PC-3 (cell line): ENCODE data around the gene MYH10.

Experiments
- CTCF ChIP-seq: fragments of 300-600 bp; sonication (generic); conservative IDR thresholded peaks from 2 replicates; pipeline ENCODE4 v1.5.1; 2017; ENCODE audit warnings: antibody characterized with exemption, low read depth, mild to moderate bottlenecking, low read length
- EZH2 ChIP-seq: fragments of 300-600 bp; sonication (generic); IDR thresholded peaks from one replicate; pipeline ENCODE4 v1.6.1; 2017; ENCODE audit warnings: antibody characterized with exemption, mild to moderate bottlenecking, low read length; ENCODE audit not compliant: unreplicated experiment
- EZH2phosphoT487 ChIP-seq: fragments of 300-600 bp; sonication (generic); IDR thresholded peaks from 2 replicates; pipeline ENCODE4 v1.6.1; 2018; ENCODE audit warnings: mild to moderate bottlenecking, antibody characterized with exemption, low read length, borderline replicate concordance

GRCh38 chr17:8470447-8471047, 160.0 kb downstream of the MYH10 start:
- no peak for TF ChIP-seq CTCF
- no peak for TF ChIP-seq EZH2phosphoT487
- TF ChIP-seq EZH2, result no peak
